T-helper 2 cell (primary cell): ENCODE data around the gene ALDOB.
A peak's percentile ranks its signal among the peaks of the same experiment; 100 is the strongest.

Experiments
- DNase-seq, 5 experiments: peaks; one replicate each; pipeline versions ENCODE4 v3.0.0 to v3.0.0-alpha.2; 2012 to 2022
- total RNA-seq, 2 donors: gene quantifications; one replicate each; lab custom pipeline; 2026; lab: John Stamatoyannopoulos, UW

The ALDOB gene
- 0 reads per million in 2 donors for total RNA-seq

- DNase-seq: no peak
Observed at GRCh38 chr9:101435601-101436079, at the start of gene ALDOB. Gene ALDOB (minus strand): TSS chr9:101435774. CDS start chr9:101430887, 4,887 bp downstream.

GRCh38 chr9:101484046-101484445 is 48.5 kb upstream of the ALDOB start:
- no peak for DNase-seq

- DNase-seq: no peak
Observed at GRCh38 chr9:101481261-101481660, 45.7 kb upstream of the ALDOB start.

- DNase-seq: no peak
Observed at GRCh38 chr9:101480386-101480785, 44.8 kb upstream of the ALDOB start.

- DNase-seq: no peak
Observed at GRCh38 chr9:101479338-101480030, 43.9 kb upstream of the ALDOB start.

- no peak for DNase-seq
Observed at GRCh38 chr9:101478906-101479305, 43.3 kb upstream of the ALDOB start.

GRCh38 chr9:101478444-101478843 is 42.9 kb upstream of the ALDOB start:
- DNase-seq: no peak

- DNase-seq: no peak
Observed at GRCh38 chr9:101477736-101478135, 42.2 kb upstream of the ALDOB start.

- DNase-seq: no peak
Observed at GRCh38 chr9:101477214-101477613, 41.6 kb upstream of the ALDOB start.

- DNase-seq: no peak
Observed at GRCh38 chr9:101476576-101477208, 41.1 kb upstream of the ALDOB start.

GRCh38 chr9:101472891-101473290 is 37.3 kb upstream of the ALDOB start:
- no peak for DNase-seq

- DNase-seq: no peak
Observed at GRCh38 chr9:101470929-101471328, 35.4 kb upstream of the ALDOB start.

GRCh38 chr9:101470021-101470420 is 34.4 kb upstream of the ALDOB start:
- DNase-seq: no peak

GRCh38 chr9:101469026-101469425 is 33.5 kb upstream of the ALDOB start:
- no peak for DNase-seq

GRCh38 chr9:101468116-101468515 is 32.5 kb upstream of the ALDOB start:
- no peak for DNase-seq

- no peak for DNase-seq
Observed at GRCh38 chr9:101467690-101468089, 32.1 kb upstream of the ALDOB start.

GRCh38 chr9:101466863-101467262 is 31.3 kb upstream of the ALDOB start:
- no peak for DNase-seq

GRCh38 chr9:101465326-101465915 is 29.8 kb upstream of the ALDOB start:
- DNase-seq: peak in 1 of 5 experiments; percentile 14

- DNase-seq: peak in 1 of 5 experiments; percentile 6
Observed at GRCh38 chr9:101463397-101463796, 27.8 kb upstream of the ALDOB start.

GRCh38 chr9:101462558-101462957 is 27.0 kb upstream of the ALDOB start:
- no peak for DNase-seq

GRCh38 chr9:101460965-101461364 is 25.4 kb upstream of the ALDOB start:
- DNase-seq: no peak

- DNase-seq: peak in 2 of 5 experiments; percentile 9 to 64
Observed at GRCh38 chr9:101458963-101459631, 23.5 kb upstream of the ALDOB start.

- no peak for DNase-seq
Observed at GRCh38 chr9:101457003-101457402, 21.4 kb upstream of the ALDOB start.
